ENCODE data around the gene ORC4.

DNA sequence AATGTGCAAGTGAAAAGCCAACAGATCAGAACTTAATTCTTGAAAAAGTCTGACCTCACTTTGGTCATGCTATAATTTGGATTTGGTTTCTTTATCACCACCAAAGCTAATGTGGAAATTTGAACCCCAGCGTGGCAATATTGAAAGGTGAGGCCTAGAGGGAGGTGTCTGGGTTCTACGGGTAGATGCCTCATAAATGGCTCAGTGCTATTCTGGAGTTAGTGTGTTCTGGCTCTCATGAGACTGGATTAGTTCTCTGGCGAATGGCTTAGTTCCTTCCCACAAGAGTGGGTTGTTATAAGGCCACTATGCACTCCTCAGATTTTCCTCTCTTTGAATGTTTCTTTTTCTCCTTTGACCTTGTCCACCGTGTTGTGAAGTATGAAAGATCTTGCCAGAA is 22.3 kb downstream of the ORC4 start:
- TF ChIP-seq SUZ12 (IDR thresholded peaks at IDR 0.05; ENCODE audit: extremely low read depth, insufficient read depth, insufficient read length), result no peak
- TF ChIP-seq YY1 (IDR thresholded peaks at IDR 0.05; ENCODE audit: insufficient read depth, insufficient read length), result no peak
- TF ChIP-seq ZNF274 (IDR thresholded peaks at IDR 0.05; ENCODE audit: low read depth, low read length), result no peak
